ENCODE measurements around the gene C5orf52. TPM values are rescaled to one million over a fixed set of nuclear protein-coding genes. Genes with fewer than 3 reads are reported as not detected.
"Not testable (repeated sequence)": the region's sequence is repeated elsewhere in the genome, so short reads cannot be mapped to it uniquely, and the experiment has no call there.

The C5orf52 gene
- total RNA-seq, 3 donors from 2014 or later, result not detected

GRCh38 chr5:157687198-157687554 lies 15.8 kb downstream of the C5orf52 start:
- DNase-seq (ENCODE audit: low spot score in 2 of 2), result no peak
- intact Hi-C loops (cut with DNase I; ENCODE audit: low total_unique reads), result no loop called here
- no peak for TF ChIP-seq CTCF (IDR thresholded peaks at IDR 0.05)
- TF ChIP-seq POLR2A (IDR thresholded peaks at IDR 0.05), result no peak
- no peak for TF ChIP-seq POLR2AphosphoS5 (IDR thresholded peaks at IDR 0.05)

GRCh38 chr5:157689942-157690689 lies 18.8 kb downstream of the C5orf52 start:
- Histone ChIP-seq H3K4me1 (no peaks in the 10 kb centered on the region), H3K27me3 (no peaks in the 10 kb centered on the region), H3K9me3 (peaks cover 0 to 9% of the 10 kb centered on the region in 2 donors), H3K36me3 (no peaks in the 10 kb centered on the region), H3K4me3 (no peak overlapping the region), H3K27ac (no peak overlapping the region)
- TF ChIP-seq POLR2AphosphoS5 (IDR thresholded peaks at IDR 0.05) (no peak), CTCF (IDR thresholded peaks at IDR 0.05) (no peak), POLR2A (IDR thresholded peaks at IDR 0.05) (no peak)
- no peak for DNase-seq (ENCODE audit: low spot score in 2 of 2)
- intact Hi-C loops (cut with DNase I; ENCODE audit: low total_unique reads), result no loop called here

More at GRCh38 chr5:157687198-157687554, 15.8 kb downstream of the C5orf52 start:
- no peak overlapping the region for H3K4me3 ChIP-seq
- no peaks in the 10 kb centered on the region for H3K36me3 ChIP-seq
- H3K27ac ChIP-seq, result no peak overlapping the region
- no peaks in the 10 kb centered on the region for H3K27me3 ChIP-seq
- no peaks in the 10 kb centered on the region for H3K4me1 ChIP-seq
- H3K9me3 ChIP-seq, result peaks cover 0 to 9% of the 10 kb centered on the region in 2 donors

- Histone ChIP-seq H3K4me3 (no peak overlapping the region), H3K27ac (no peak overlapping the region), H3K36me3 (no peaks in the 10 kb centered on the region), H3K4me1 (no peaks in the 10 kb centered on the region), H3K9me3 (peaks cover 0 to 9% of the 10 kb centered on the region in 2 donors), H3K27me3 (no peaks in the 10 kb centered on the region)
- intact Hi-C loops (cut with DNase I; ENCODE audit: low total_unique reads), result no loop called here
- DNase-seq (ENCODE audit: low spot score in 2 of 2), result no peak
- TF ChIP-seq CTCF (IDR thresholded peaks at IDR 0.05), result no peak
- TF ChIP-seq POLR2A (IDR thresholded peaks at IDR 0.05), result no peak
- no peak for TF ChIP-seq POLR2AphosphoS5 (IDR thresholded peaks at IDR 0.05)
These were observed 19.5 kb downstream of the C5orf52 start for GRCh38 chr5:157690690-157691433.

GRCh38 chr5:157693816-157694215 lies 22.5 kb downstream of the C5orf52 start:
- H3K27ac ChIP-seq, H3K4me3 ChIP-seq: not testable (repeated sequence)

GRCh38 chr5:157696154-157696553 lies 24.8 kb downstream of the C5orf52 start:
- H3K36me3 ChIP-seq; H3K27ac ChIP-seq; intact Hi-C loops (cut with DNase I; ENCODE audit: low total_unique reads); H3K4me1 ChIP-seq; H3K4me3 ChIP-seq; H3K27me3 ChIP-seq; DNase-seq (ENCODE audit: low spot score in 2 of 2): not testable (repeated sequence)
- H3K9me3 ChIP-seq, result peaks cover 16 to 17% of the 10 kb centered on the region in 2 donors

More at GRCh38 chr5:157693816-157694215, 22.5 kb downstream of the C5orf52 start:
- H3K36me3 ChIP-seq; H3K27me3 ChIP-seq; DNase-seq (ENCODE audit: low spot score in 2 of 2); intact Hi-C loops (cut with DNase I; ENCODE audit: low total_unique reads); H3K4me1 ChIP-seq: not testable (repeated sequence)
- peaks cover 3 to 23% of the 10 kb centered on the region in 2 donors for H3K9me3 ChIP-seq

- H3K4me1 ChIP-seq; H3K4me3 ChIP-seq; H3K36me3 ChIP-seq; H3K27me3 ChIP-seq; H3K27ac ChIP-seq; intact Hi-C loops (cut with DNase I; ENCODE audit: low total_unique reads); DNase-seq (ENCODE audit: low spot score in 2 of 2): not testable (repeated sequence)
- peaks cover 16 to 21% of the 10 kb centered on the region in 2 donors for H3K9me3 ChIP-seq
These were observed 27.3 kb downstream of the C5orf52 start for GRCh38 chr5:157698674-157699073.

Data from breast epithelium (tissue), 4 donors.